SW 1271 (cell line): ENCODE results near the gene PRCP.
A peak's percentile ranks its signal among the peaks of the same experiment; 100 is the strongest.

Source experiments
- DNase-seq, 2 experiments: peaks; one replicate each; lab custom pipeline; 2025; lab: John Stamatoyannopoulos, UW

The PRCP gene

GRCh38 chr11:82872377-82873150 is 27.7 kb downstream of the PRCP start:
- no peak for DNase-seq

GRCh38 chr11:82871646-82872045 is 28.6 kb downstream of the PRCP start:
- no peak for DNase-seq

GRCh38 chr11:82869657-82870056 is 30.6 kb downstream of the PRCP start:
- DNase-seq = no peak

GRCh38 chr11:82867495-82868082 is 32.6 kb downstream of the PRCP start:
- DNase-seq = peak; percentile 44 to 71

- no peak for DNase-seq
These were observed 34.4 kb downstream of the PRCP start for GRCh38 chr11:82865841-82866240.

GRCh38 chr11:82864268-82864667 is 36.0 kb downstream of the PRCP start:
- DNase-seq = peak; percentile 29 to 67

- no peak for DNase-seq
These were observed 37.0 kb downstream of the PRCP start for GRCh38 chr11:82863209-82863608.

GRCh38 chr11:82862379-82862778 is 37.9 kb downstream of the PRCP start:
- DNase-seq = no peak

GRCh38 chr11:82859750-82860149 is 40.5 kb downstream of the PRCP start:
- DNase-seq = no peak

GRCh38 chr11:82858556-82859091 is 41.6 kb downstream of the PRCP start:
- DNase-seq = peak; percentile 62 to 92

GRCh38 chr11:82858133-82858532 is 42.1 kb downstream of the PRCP start:
- DNase-seq = no peak

GRCh38 chr11:82857145-82857544 is 43.1 kb downstream of the PRCP start:
- DNase-seq = no peak

GRCh38 chr11:82855616-82856015 is 44.6 kb downstream of the PRCP start:
- no peak for DNase-seq

GRCh38 chr11:82854916-82855315 is 45.3 kb downstream of the PRCP start:
- DNase-seq = peak in 1 of 2 experiments; percentile 14

- DNase-seq = peak in 1 of 2 experiments; percentile 56
These were observed 46.0 kb downstream of the PRCP start for GRCh38 chr11:82854242-82854641.

- no peak for DNase-seq
These were observed 51.4 kb downstream of the PRCP start for GRCh38 chr11:82848829-82849228.

- DNase-seq = no peak
These were observed 54.6 kb downstream of the PRCP start for GRCh38 chr11:82845356-82846353.

- no peak for DNase-seq
These were observed 57.0 kb downstream of the PRCP start for GRCh38 chr11:82843057-82843795.

GRCh38 chr11:82842019-82842418 is 58.2 kb downstream of the PRCP start:
- DNase-seq = no peak

GRCh38 chr11:82837650-82838049 is 62.6 kb downstream of the PRCP start:
- DNase-seq = no peak

GRCh38 chr11:82832983-82833382 is 67.2 kb downstream of the PRCP start:
- no peak for DNase-seq
